Activated T-cell treated with anti-CD3 and anti-CD28 coated beads for 1 hour (primary cell): Measurements from ENCODE around the gene KIAA1671.

Experiments
- DNase-seq: peaks from one replicate; pipeline ENCODE4 v3.0.0-alpha.2; 2020; ENCODE audit warnings: low read depth

Gene KIAA1671

GRCh38 chr22:24952837-24953383 is 394 bp downstream of the KIAA1671 start:
- no peak for DNase-seq

- DNase-seq: no peak
Observed at GRCh38 chr22:24953384-24954113, 1.0 kb downstream of the KIAA1671 start.

DNA sequence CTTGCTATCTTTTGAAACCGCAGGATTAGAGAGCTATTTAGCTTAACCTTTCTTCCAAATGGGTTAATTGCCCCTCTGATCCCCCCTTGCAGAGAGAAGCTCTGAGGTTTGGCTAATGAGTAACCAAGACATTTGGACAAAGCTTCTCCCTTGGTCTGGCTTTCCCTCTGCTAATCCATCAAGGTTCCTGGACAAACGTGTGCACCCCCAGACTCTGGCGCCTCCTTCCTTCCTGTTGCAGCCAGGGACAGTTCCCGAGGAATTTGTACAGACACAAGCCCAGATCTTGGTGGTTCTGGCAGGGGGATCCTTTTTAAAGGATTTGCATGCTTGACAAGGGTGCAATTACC is 1.6 kb downstream of the KIAA1671 start:
- no peak for DNase-seq

DNA sequence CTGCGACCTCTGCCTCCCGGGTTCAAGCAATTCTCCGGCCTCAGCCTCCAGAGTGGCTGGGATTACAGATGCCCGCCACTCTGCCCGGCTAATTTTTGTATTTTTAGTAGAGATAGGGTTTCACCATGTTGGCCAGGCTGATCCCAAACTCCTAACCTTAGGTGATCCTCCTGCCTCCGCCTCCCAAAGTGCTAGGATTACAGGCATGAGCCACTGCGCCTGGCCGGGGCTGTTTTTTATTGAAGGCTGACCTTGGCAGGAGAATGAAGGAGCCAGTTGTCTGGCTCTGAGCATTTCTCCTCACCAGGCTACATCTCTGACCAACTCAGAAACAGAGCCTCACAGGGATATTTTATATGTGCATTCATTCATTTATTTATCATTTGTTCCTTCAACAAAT is 2.3 kb downstream of the KIAA1671 start:
- no peak for DNase-seq

GRCh38 chr22:24957043-24957442 is 4.5 kb downstream of the KIAA1671 start:
- no peak for DNase-seq

DNA sequence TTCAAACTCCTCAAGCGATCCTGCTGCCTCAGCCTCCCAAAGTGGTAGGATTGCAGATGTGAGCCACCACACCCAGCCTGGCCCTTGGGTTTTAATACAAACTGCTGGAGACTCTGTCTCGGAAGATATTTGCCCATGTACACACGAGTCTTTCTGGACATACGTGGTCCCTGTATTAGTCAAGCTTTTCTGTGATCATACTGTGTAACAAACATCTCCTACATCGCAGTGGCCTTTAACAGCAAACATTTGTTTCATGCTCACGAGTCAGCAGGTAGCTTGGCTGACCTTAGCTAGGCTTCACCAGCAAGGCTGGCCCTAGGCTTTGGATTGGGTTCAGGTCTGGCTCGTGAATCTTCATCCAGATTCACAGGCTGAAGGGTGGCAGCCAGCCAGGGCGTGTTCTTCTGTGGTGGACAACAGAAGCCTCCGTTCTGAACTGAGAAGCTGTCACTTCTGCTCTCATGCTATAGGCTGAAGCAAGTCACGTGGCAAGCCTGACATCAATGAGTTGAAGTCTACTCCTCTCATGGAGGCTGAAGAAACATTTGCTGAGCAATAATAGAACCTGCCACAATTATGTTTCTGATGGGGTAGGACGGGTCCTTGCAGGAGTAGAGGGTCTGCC is 8.8 kb downstream of the KIAA1671 start:
- no peak for DNase-seq

GRCh38 chr22:24962094-24962493 is 9.6 kb downstream of the KIAA1671 start:
- DNase-seq: no peak

DNA sequence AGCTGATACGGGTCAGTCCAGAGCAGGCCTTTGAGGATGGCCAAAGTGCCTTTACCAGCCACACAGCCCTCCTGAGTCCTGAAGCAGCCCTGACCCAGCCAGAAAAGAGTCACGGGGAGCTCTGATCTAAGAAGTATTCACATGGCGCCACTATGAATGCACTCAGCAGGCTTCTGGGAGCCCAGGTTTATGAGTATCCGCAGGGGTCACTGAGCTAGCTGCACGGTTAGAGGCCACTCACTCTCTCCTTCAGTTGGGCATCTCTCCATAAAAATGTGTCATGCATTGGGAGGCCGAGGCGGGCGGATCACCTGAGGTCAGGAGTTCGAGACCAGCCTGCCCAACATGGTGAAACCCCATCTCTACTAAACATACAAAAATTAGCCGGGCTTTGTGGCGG is 10.3 kb downstream of the KIAA1671 start:
- no peak for DNase-seq

DNA sequence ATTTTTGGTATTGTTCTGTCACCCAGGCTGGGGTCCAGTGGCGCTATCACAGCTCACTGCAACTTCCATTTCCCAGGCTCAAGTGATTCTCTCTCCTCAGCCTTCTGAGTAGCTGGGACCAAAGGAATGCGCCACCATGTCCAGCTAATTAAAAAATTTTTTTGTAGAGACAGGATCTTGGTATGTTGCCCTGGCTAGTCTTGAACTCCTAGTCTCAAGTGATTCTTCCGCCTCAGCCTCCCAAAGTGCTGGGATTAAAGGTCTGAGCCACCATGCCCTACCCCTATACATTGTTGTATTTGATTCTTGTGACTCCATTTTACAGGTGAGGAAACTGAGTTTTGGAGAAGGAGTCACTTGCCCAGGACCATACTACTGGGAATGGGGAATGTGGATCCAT is 11.9 kb downstream of the KIAA1671 start:
- DNase-seq: no peak

DNA sequence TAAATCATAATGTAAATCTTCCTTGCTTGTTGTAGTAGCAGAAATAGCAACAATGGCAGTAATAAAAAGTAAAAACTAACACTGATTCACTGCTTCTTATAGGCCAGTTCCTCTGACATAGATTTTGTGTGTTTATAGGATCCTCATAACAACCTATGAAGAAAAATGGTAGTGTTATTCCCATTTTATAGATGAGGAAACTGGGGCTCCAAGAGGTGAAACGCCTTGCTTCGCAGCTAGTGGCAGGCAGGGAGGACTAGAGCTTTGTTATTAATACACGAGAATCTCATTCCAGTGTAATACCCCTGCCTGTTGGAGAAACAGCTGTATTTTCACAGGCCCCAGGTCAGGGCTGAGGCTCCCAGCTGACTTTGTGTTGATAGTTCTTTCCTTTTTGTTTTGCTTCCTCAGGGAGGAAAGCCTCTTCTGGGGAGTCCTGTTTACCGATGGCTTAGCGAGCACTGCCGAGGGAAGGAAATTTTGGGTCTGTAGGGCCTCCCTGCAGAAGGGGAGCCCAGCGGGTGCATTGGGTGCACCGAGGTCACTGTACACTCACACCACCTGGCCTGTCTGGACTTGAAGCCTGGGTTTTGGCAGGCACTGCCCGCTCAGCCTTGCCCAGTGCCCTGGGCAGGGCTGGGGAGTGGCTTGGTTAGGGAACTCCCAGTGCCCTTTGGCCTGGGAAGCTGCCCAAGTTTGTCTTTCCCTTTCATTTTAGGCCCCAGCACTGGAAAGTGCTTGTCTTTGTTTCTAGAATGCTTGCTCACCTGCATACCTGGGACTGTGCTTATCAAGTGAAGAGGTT is 13.5 kb downstream of the KIAA1671 start:
- no peak for DNase-seq

GRCh38 chr22:24968066-24968561 is 15.6 kb downstream of the KIAA1671 start:
- DNase-seq: no peak

DNA sequence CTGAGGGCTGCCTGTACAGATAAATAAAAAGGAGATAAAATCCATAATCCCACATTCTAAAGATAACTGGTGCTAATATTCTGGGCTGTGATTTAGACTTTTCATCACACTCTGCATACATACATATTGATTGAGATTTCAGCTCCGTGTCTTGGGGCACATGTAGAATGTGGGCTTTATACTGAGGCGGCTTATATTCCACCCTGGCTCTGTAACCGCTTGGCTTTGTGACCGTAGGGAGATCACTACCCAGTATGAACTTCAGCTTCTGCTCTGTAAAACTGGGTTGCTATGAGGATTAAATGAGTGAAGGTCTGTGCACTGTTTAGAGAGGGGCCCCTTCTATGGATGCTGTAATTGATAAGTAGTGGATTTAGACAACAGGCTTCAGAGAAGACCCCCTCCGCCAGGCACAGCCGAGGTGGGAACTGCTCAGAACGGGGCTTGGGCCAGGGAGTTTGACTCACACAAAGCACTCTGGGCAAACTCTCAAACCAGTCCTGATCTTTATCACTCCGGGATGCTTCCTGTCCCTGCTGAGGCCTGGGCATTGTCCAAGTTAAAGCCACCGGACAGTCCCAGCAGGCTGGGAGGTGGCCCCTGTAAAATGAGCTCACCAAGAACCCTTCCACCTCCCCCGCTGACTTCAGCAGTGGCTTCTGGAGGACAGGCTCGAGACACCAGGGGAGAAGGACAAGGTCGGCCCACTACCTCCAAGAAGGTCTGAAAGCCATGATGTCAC is 17.2 kb downstream of the KIAA1671 start:
- DNase-seq: no peak

GRCh38 chr22:24972369-24972768 is 19.9 kb downstream of the KIAA1671 start:
- DNase-seq: no peak

- no peak for DNase-seq
Observed at GRCh38 chr22:24973872-24974271, 21.4 kb downstream of the KIAA1671 start.

DNA sequence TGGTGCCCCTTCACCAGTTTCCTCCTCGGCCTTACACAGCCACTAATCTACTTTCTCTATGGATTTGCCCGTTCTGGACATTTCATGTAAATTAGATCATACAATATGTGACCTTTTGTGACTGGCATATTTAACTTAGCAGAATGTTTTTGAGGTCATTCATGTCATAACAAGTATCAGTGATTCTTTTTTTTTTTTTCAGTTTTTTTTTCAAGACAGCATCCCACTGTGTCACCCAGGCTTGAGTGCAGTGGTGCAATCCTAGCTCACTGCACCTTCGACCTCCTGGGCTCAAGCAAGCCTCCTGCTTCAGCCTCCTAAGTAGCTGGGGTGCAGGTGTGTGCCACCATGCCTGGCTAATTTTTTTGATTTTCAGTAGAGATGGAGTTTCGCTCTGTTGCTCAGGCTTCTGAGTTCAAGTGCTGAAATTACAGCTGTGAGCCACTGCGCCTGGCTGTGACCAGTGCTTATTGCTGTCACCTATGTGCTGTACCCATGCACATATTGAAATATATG is 22.7 kb downstream of the KIAA1671 start:
- no peak for DNase-seq

DNA sequence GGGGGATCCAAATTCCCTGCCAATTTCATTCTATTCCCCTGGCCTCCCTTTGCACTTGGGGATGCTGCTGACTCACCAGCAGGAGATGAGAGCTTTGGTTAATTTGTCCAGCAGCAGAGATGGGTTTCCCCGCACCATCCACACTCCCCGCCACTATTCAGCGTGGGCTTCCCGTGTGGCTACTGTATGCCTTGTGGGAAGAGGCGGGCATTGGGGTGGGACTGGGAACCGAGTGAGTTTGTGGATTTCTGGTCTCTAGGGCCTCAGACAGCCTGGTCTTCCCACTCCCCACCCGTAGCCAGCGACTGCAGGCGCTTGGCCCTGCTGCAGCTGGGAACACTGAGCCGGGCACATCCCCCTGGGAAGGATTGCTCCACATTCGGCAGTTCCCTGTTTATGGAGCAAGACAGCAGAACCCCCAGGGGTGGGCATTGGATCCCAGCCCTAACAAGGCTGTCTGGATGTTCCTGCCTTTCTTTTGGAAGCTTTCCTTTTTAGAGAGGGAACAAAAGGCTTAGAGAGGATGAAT is 23.4 kb downstream of the KIAA1671 start:
- no peak for DNase-seq

- no peak for DNase-seq
Observed at GRCh38 chr22:24976442-24977218, 24.1 kb downstream of the KIAA1671 start.

- no peak for DNase-seq
Observed at GRCh38 chr22:24977370-24978221, 25.1 kb downstream of the KIAA1671 start.

GRCh38 chr22:24978308-24978707 is 25.8 kb downstream of the KIAA1671 start:
- no peak for DNase-seq

- DNase-seq: no peak
Observed at GRCh38 chr22:24981066-24981465, 28.6 kb downstream of the KIAA1671 start.
